GM12865 (cell line): ENCODE measurements around the gene ELF1.

ENCODE experiments used
- DNase-seq: peaks from one replicate; pipeline ENCODE4 v3.0.0; 2010; ENCODE audit warnings: low read depth
- H3K4me3 ChIP-seq: 2 replicates; pipeline ENCODE4 v1.5.1; 2011; ENCODE audit warnings: mild to moderate bottlenecking, low read depth, low read length, control low read depth
- CTCF ChIP-seq: IDR thresholded peaks from 2 replicates; pipeline ENCODE4 v1.5.1; 2011; ENCODE audit warnings: low read length, control low read depth, low read depth, inconsistent platforms; ENCODE audit not compliant: insufficient read depth; ENCODE audit errors: missing control alignments

ELF1 gene

GRCh38 chr13:41015920-41016319 is 3.2 kb downstream of the ELF1 start:
- peak overlapping the region; percentile 75 for H3K4me3 ChIP-seq
- DNase-seq: no peak
- TF ChIP-seq CTCF: no peak

- no peak for DNase-seq
- H3K4me3 ChIP-seq: peak overlapping the region; percentile 75; the same call in 1 of the 2 replicates
- no peak for TF ChIP-seq CTCF
These were observed 5.3 kb downstream of the ELF1 start for GRCh38 chr13:41013835-41014234.

- no peak for DNase-seq
- no peak overlapping the region for H3K4me3 ChIP-seq
- no peak for TF ChIP-seq CTCF
These were observed 6.6 kb downstream of the ELF1 start for GRCh38 chr13:41012536-41012935.

GRCh38 chr13:41011382-41011956 is 7.6 kb downstream of the ELF1 start:
- TF ChIP-seq CTCF: no peak
- no peak overlapping the region for H3K4me3 ChIP-seq

GRCh38 chr13:41008349-41008980 is 10.7 kb downstream of the ELF1 start:
- peak overlapping the region; percentile 47 for H3K4me3 ChIP-seq
- no peak for TF ChIP-seq CTCF
- DNase-seq: peak; percentile 65

More at GRCh38 chr13:41011382-41011956, 7.6 kb downstream of the ELF1 start:
- no peak for DNase-seq

- TF ChIP-seq CTCF: no peak
- peak overlapping the region; percentile 47 for H3K4me3 ChIP-seq
- peak; percentile 48 for DNase-seq
These were observed 11.4 kb downstream of the ELF1 start for GRCh38 chr13:41007744-41008128.

- DNase-seq: peak; percentile 48
- H3K4me3 ChIP-seq: peak overlapping the region; percentile 47
These were observed 12.0 kb downstream of the ELF1 start for GRCh38 chr13:41006978-41007743.

More at GRCh38 chr13:41006978-41007743, 12.0 kb downstream of the ELF1 start:
- TF ChIP-seq CTCF: no peak
